Naive thymus-derived CD4-positive, alpha-beta T cell (primary cell): ENCODE data around the gene ICOS. TPM values are rescaled to one million over a fixed set of nuclear protein-coding genes. Genes with fewer than 3 reads are reported as not detected.
A peak's percentile ranks its signal among the peaks of the same experiment; 100 is the strongest.
"Not testable (repeated sequence)": the region's sequence is repeated elsewhere in the genome, so short reads cannot be mapped to it uniquely, and the experiment has no call there.

Experiments
- ATAC-seq: fragments of 150-1000 bp; cut with Tn5 transposase; 2 replicates; pipeline ENCODE4 v1.10.0; 2021; ENCODE audit warnings: mild to moderate bottlenecking, moderate library complexity
- CTCF ChIA-PET: fragments of 350-600 bp; sonication (Branson Sonifier 250); formaldehyde crosslinking; loops from one replicate; lab custom pipeline; 2021; ENCODE audit warnings: antibody characterized with exemption; lab: Charles Lee
- POLR2A ChIA-PET: fragments of 350-600 bp; sonication (Branson Sonifier 250); formaldehyde crosslinking; loops from one replicate; lab custom pipeline; 2021; ENCODE audit warnings: antibody characterized with exemption, inconsistent platforms; lab: Charles Lee
- DNase-seq, 9 donors: peaks; one replicate each; pipeline versions ENCODE4 v3.0.0 to v3.0.0-alpha.2; 2020 to 2022; ENCODE audit warnings: mixed read lengths in 1 of 9
- H3K27ac ChIP-seq: one replicate; pipeline ENCODE4 v1.7.0; 2013; ENCODE audit warnings: mild to moderate bottlenecking, low read depth, low read length, moderate library complexity
- H3K27me3 ChIP-seq, 2 donors: one replicate each; pipeline ENCODE4 v1.7.0; 2013; ENCODE audit warnings: low read length in 2 of 2, mild to moderate bottlenecking in 2 of 2, moderate library complexity in 2 of 2; ENCODE audit not compliant: control insufficient read depth in 2 of 2, insufficient read depth in 2 of 2
- H3K36me3 ChIP-seq, 3 experiments: 1 replicate in 2 of 3; 2 replicates in 1 of 3; pipeline ENCODE4 v1.7.0; 2013; ENCODE audit warnings: low read length in 3 of 3, mild to moderate bottlenecking in 3 of 3, moderate library complexity in 1 of 3; ENCODE audit not compliant: insufficient read depth in 3 of 3, control insufficient read depth in 2 of 3
- H3K4me1 ChIP-seq, 2 donors: one replicate each; pipeline ENCODE4 v1.7.0; 2013; ENCODE audit warnings: low read length in 2 of 2, mild to moderate bottlenecking in 2 of 2, moderate library complexity in 1 of 2; ENCODE audit not compliant: control insufficient read depth in 2 of 2, insufficient read depth in 2 of 2
- H3K4me3 ChIP-seq: 2 replicates; pipeline ENCODE4 v1.7.0; 2013; ENCODE audit warnings: mild to moderate bottlenecking, low read length
- H3K9me3 ChIP-seq, 3 experiments: 1 replicate in 2 of 3; 2 replicates in 1 of 3; pipeline ENCODE4 v1.7.0; 2013; ENCODE audit warnings: low read length in 3 of 3; ENCODE audit not compliant: control insufficient read depth in 2 of 3
- H3K27ac Mint-ChIP-seq, 9 donors: one replicate each; pipeline ENCODE4 v1.8.0; 2020 to 2022; ENCODE audit warnings: mixed read lengths in 9 of 9, mild to moderate bottlenecking in 8 of 9, moderate library complexity in 5 of 9, inconsistent platforms in 2 of 9
- H3K27me3 Mint-ChIP-seq, 5 donors: one replicate each; pipeline ENCODE4 v1.8.0; 2021 to 2022; ENCODE audit warnings: mixed read lengths in 5 of 5, mild to moderate bottlenecking in 1 of 5
- H3K36me3 Mint-ChIP-seq, 5 donors: one replicate each; pipeline ENCODE4 v1.8.0; 2020 to 2022; ENCODE audit warnings: mixed read lengths in 5 of 5, mild to moderate bottlenecking in 3 of 5, inconsistent platforms in 1 of 5
- H3K4me1 Mint-ChIP-seq, 7 donors: one replicate each; pipeline ENCODE4 v1.8.0; 2020 to 2022; ENCODE audit warnings: mixed read lengths in 7 of 7, mild to moderate bottlenecking in 3 of 7, inconsistent platforms in 1 of 7
- H3K4me3 Mint-ChIP-seq, 10 donors: one replicate each; pipeline ENCODE4 v1.8.0; 2020 to 2022; ENCODE audit warnings: mild to moderate bottlenecking in 10 of 10, mixed read lengths in 10 of 10, moderate library complexity in 6 of 10, inconsistent platforms in 2 of 10
- H3K9me3 Mint-ChIP-seq, 11 donors: one replicate each; pipeline ENCODE4 v1.8.0; 2020 to 2022; ENCODE audit warnings: mixed read lengths in 11 of 11, mild to moderate bottlenecking in 4 of 11, inconsistent platforms in 1 of 11, moderate library complexity in 1 of 11
- intact Hi-C, 2 donors: fragments of 100-400 bp; cut with micrococcal nuclease; formaldehyde crosslinking; loops; one replicate each; pipeline ENCODE4 v1.15.1; 2023
- polyA plus RNA-seq, 2 donors: library from polyadenylated mRNA; unstranded; fragments of 300-500 nt; fragmentation: Illumina TruSeq; gene quantifications; one replicate each; pipeline ENCODE4 v1.2.3, GENCODE V29; 2021
- total RNA-seq, 6 experiments: library from RNA in 5 of 6; stranded (reverse) in 5 of 6; gene quantifications; 1 replicate in 5 of 6; 2 replicates in 1 of 6; pipeline ENCODE4 v1.2.3 and lab custom pipeline; 2021 to 2026

Gene ICOS
- total and polyA plus RNA-seq, 7 experiments from 2014 or later, result 22.4 to 54.9 (median 48.4) TPM

DNA sequence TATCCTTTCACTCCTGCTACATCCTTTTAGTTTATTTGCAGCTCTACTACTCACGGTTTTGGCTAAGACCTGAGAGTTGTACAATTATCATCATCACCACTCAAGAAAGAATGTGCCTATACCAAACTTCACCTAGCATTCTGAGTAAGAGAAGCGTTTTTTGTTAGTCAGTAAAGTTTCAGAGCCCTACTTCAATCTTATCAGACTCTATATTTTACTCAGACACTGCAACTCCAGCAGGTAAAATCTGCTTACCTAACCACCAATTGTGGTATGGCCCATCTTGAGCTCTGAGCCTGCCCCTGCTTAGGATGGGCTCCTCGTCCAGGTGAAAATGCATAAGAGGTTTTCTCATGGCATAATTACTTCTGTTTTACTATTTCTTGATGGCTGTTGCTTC lies 37.1 kb downstream of the ICOS start:
- no peak overlapping the region for H3K4me3 Mint-ChIP-seq
- Histone ChIP-seq H3K27me3 (no peaks in the 10 kb centered on the region), H3K9me3 (no peaks in the 10 kb centered on the region), H3K36me3 (no peaks in the 10 kb centered on the region), H3K4me1 (no peaks in the 10 kb centered on the region), H3K4me3 (no peak overlapping the region), H3K27ac (no peak overlapping the region)
- ATAC-seq (no peak), DNase-seq (no peak)
- peaks cover 0 to 5% (median 0%) of the 10 kb centered on the region in 11 donors for H3K9me3 Mint-ChIP-seq
- peaks cover 0 to 13% (median 0%) of the 10 kb centered on the region in 7 donors for H3K4me1 Mint-ChIP-seq
- H3K27ac Mint-ChIP-seq, result no peak overlapping the region
- CTCF ChIA-PET, result no interaction called here
- no peaks in the 10 kb centered on the region for H3K27me3 Mint-ChIP-seq
- intact Hi-C loops, result no loop called here
- peaks cover 0 to 7% (median 0%) of the 10 kb centered on the region in 5 donors for H3K36me3 Mint-ChIP-seq
- POLR2A ChIA-PET, result no interaction called here

DNA sequence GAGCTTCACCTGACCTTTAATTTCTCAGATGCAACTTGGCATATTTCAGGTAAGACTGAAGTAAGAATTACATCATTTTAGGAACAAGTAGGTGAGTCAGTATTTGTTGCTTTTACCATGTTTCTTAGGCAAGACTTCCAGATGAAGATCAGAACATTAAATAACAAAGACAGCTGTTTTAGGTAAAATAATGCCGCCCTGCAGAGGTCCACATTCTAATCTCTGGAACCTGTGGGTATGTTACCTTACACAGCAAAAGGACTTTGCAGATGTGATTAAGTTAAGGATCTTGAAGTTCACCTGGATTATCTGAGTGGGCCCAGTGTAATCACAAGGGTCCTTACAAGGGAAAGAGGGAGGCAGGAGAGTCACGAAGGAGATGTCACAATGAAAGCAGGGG lies 39.3 kb downstream of the ICOS start:
- no peaks in the 10 kb centered on the region for H3K36me3 ChIP-seq
- no peaks in the 10 kb centered on the region for H3K4me1 ChIP-seq
- no peaks in the 10 kb centered on the region for H3K27me3 Mint-ChIP-seq
- H3K4me3 ChIP-seq, result no peak overlapping the region
- intact Hi-C loops, result no loop called here
- H3K27ac ChIP-seq, result no peak overlapping the region
- peaks cover 0 to 5% (median 0%) of the 10 kb centered on the region in 11 donors for H3K9me3 Mint-ChIP-seq
- DNase-seq (no peak), ATAC-seq (no peak)
- POLR2A ChIA-PET, result no interaction called here
- peaks cover 0 to 13% (median 0%) of the 10 kb centered on the region in 7 donors for H3K4me1 Mint-ChIP-seq
- H3K36me3 Mint-ChIP-seq, result peaks cover 0 to 4% (median 0%) of the 10 kb centered on the region in 5 donors
- no peak overlapping the region for H3K27ac Mint-ChIP-seq
- H3K9me3 ChIP-seq, result no peaks in the 10 kb centered on the region
- H3K4me3 Mint-ChIP-seq, result no peak overlapping the region
- H3K27me3 ChIP-seq, result no peaks in the 10 kb centered on the region
- CTCF ChIA-PET, result interaction anchor here (0.8 kb wide), 1 partner anchor 10 kb away, joined by 4 read pairs; no protein-coding TSS in a partner anchor

DNA sequence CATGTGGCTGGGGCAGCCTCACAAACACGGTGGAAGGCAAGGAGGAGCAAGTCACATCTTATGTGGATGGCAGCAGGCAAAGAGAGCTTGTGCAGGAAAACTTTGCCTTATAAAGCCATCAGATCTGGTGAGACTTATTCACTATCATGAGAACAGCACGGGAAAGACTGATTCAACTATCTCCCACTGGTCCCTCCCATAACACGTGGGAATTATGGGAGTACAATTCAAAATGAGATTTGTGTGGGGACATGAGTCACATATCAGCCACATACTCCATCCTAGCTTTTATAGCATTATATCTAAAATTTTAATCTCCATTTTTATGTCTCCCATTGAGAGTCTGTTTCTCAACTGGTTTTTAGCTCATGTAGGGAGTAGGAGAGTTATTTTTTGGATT lies 45.7 kb downstream of the ICOS start:
- Histone ChIP-seq H3K36me3 (no peaks in the 10 kb centered on the region), H3K4me3 (no peak overlapping the region), H3K27ac (no peak overlapping the region), H3K27me3 (no peaks in the 10 kb centered on the region), H3K4me1 (no peaks in the 10 kb centered on the region), H3K9me3 (no peaks in the 10 kb centered on the region)
- Mint-ChIP-seq H3K4me1 (peaks cover 3 to 9% (median 6%) of the 10 kb centered on the region in 7 donors), H3K36me3 (peaks cover 0 to 8% (median 0%) of the 10 kb centered on the region in 5 donors), H3K27me3 (peaks cover 0 to 4% (median 0%) of the 10 kb centered on the region in 5 donors), H3K9me3 (peaks cover 0 to 14% (median 0%) of the 10 kb centered on the region in 11 donors), H3K4me3 (no peak overlapping the region), H3K27ac (no peak overlapping the region)
- CTCF ChIA-PET, result no interaction called here
- ATAC-seq, result no peak
- DNase-seq, result no peak
- POLR2A ChIA-PET, result interaction anchor here (0.8 kb wide), 1 partner anchor 42 kb away, joined by 3 read pairs; no protein-coding TSS in a partner anchor
- intact Hi-C loops, result loop anchor here in 1 of 2 donors (2.0 kb wide), 1 partner anchor 17 kb away; no protein-coding TSS in a partner anchor

DNA sequence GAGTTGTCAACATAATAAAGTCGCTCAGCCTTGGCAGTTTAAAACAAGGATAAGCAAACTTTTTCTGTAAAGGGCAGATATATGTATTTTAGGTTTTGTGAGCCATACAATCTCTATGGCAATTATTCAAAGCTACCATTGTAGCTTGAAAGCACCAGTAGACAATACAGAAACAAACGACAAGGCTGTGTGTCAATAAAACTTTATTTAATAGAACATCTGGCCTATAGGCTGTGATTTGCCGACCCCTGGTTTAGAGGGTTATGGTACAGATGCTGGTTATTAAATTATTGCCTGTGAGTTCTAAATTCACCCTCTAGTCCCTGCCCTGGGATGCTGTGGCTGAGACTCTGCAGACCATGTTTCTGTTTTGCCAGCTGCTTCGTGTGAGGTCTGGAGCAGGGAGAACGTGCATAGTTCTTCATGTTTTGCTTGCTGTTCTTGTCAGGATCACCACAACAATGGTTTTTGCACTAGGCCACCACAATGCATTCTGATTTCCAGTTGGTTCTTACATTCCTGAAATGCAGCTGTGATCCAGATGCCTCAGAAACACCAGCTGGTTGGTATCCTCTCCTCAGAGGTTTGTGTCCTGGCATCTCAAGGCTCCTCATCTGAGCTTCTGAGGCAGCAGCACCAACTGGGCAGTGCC lies 46.6 kb downstream of the ICOS start:
- ATAC-seq, result no peak
- Histone ChIP-seq H3K4me3 (no peak overlapping the region), H3K9me3 (no peaks in the 10 kb centered on the region), H3K4me1 (no peaks in the 10 kb centered on the region), H3K27ac (no peak overlapping the region), H3K27me3 (no peaks in the 10 kb centered on the region), H3K36me3 (no peaks in the 10 kb centered on the region)
- peaks cover 0 to 14% (median 0%) of the 10 kb centered on the region in 11 donors for H3K9me3 Mint-ChIP-seq
- H3K4me1 Mint-ChIP-seq, result peaks cover 6 to 18% (median 11%) of the 10 kb centered on the region in 7 donors
- no peak overlapping the region for H3K4me3 Mint-ChIP-seq
- no peak overlapping the region for H3K27ac Mint-ChIP-seq
- H3K27me3 Mint-ChIP-seq, result peaks cover 0 to 4% (median 0%) of the 10 kb centered on the region in 5 donors
- CTCF ChIA-PET, result no interaction called here
- H3K36me3 Mint-ChIP-seq, result peaks cover 0 to 8% (median 0%) of the 10 kb centered on the region in 5 donors
- POLR2A ChIA-PET, result interaction anchor here (1.1 kb wide), 1 partner anchor 68 kb away, joined by 5 read pairs; no protein-coding TSS in a partner anchor
- intact Hi-C loops, result loop anchor here in 1 of 2 donors (2.0 kb wide), 1 partner anchor 16 kb away; no protein-coding TSS in a partner anchor
- DNase-seq, result no peak

DNA sequence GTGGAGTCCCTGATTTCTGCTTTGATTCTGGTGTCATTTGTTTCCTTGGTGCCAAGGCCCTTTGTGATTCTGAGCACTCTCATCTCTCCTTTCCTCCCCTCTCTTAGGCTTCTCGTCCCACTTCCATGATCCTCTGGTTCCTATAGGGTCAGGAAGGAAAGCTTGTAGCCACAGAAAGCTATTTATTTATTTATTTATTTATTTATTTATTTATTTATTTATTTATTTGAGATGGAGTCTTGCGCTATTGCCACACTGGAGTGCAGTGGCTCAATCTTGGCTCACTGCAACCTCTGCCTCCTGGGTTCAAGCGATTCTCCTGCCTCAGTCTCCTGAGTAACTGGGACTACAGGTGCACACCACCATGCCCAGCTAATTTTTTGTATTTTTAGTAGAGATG lies 49.4 kb downstream of the ICOS start:
- H3K4me1 ChIP-seq, H3K27me3 Mint-ChIP-seq, H3K27me3 ChIP-seq, H3K4me3 ChIP-seq, H3K27ac ChIP-seq, ATAC-seq, H3K36me3 Mint-ChIP-seq, H3K9me3 ChIP-seq, H3K4me3 Mint-ChIP-seq, intact Hi-C loops, H3K36me3 ChIP-seq, DNase-seq, H3K27ac Mint-ChIP-seq: not testable (repeated sequence)
- ChIA-PET POLR2A (interaction anchor here (0.9 kb wide), 1 partner anchor 13 kb away, joined by 3 read pairs; no protein-coding TSS in a partner anchor), CTCF (interaction anchor here (1.0 to 1.5 kb wide), 2 partner anchors 10 to 14 kb away, joined by 4 read pairs; no protein-coding TSS in a partner anchor)
- Mint-ChIP-seq H3K9me3 (peaks cover 0 to 10% (median 0%) of the 10 kb centered on the region in 11 donors), H3K4me1 (peaks cover 6 to 38% (median 26%) of the 10 kb centered on the region in 7 donors)

DNA sequence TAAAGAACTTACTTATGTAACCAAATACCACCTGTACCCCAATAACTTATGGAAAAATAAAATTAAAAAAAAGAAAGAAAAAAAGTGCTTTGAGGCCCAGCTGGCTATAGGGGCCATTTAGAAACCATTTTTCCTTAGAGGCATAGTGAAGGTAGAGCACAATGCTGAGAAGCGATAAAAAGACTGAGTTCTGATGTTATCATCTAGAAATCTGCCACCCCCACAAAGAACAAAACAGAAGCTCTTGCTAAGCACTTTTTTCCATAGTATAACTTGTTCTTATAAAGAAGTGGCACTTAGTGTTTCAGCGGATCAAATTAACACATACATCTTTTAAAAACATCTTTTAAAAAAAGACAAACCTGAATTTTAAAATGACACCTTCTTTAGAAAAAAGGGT lies 51.4 kb downstream of the ICOS start:
- H3K36me3 ChIP-seq, result no peaks in the 10 kb centered on the region
- Mint-ChIP-seq H3K27ac (peak overlapping the region in 2 of 9 donors; percentile 16 to 73), H3K36me3 (peaks cover 0 to 8% (median 0%) of the 10 kb centered on the region in 5 donors), H3K9me3 (peaks cover 0 to 2% (median 0%) of the 10 kb centered on the region in 11 donors), H3K4me3 (peak overlapping the region in 1 of 10 donors; percentile 27), H3K4me1 (peaks cover 6 to 38% (median 26%) of the 10 kb centered on the region in 7 donors), H3K27me3 (no peaks in the 10 kb centered on the region)
- intact Hi-C loops, result loop anchor here in 1 of 2 donors (2.0 kb wide), 1 partner anchor 19 kb away; no protein-coding TSS in a partner anchor
- H3K9me3 ChIP-seq, result no peaks in the 10 kb centered on the region
- H3K27ac ChIP-seq, result no peak overlapping the region
- H3K27me3 ChIP-seq, result no peaks in the 10 kb centered on the region
- H3K4me1 ChIP-seq, result peaks cover 0 to 7% of the 10 kb centered on the region in 2 donors
- H3K4me3 ChIP-seq, result no peak overlapping the region
- DNase-seq (no peak), ATAC-seq (no peak)
- ChIA-PET POLR2A (interaction anchor here (0.9 to 1.0 kb wide), 2 partner anchors 11 to 41 kb away, joined by 3 read pairs; no protein-coding TSS in a partner anchor), CTCF (no interaction called here)
